HTR-8/SVneo (cell line): ENCODE results near the gene GTF3C5.
"Not testable (repeated sequence)": the region's sequence is repeated elsewhere in the genome, so short reads cannot be mapped to it uniquely, and the experiment has no call there.

Experiments used
- DNase-seq: peaks from one replicate; pipeline ENCODE4 v3.0.0; 2011; ENCODE audit warnings: low spot score, mixed read lengths; ENCODE audit not compliant: insufficient read length
- FAIRE-seq: peaks from 2 replicates; lab custom pipeline; 2011; peaks lifted over from hg19 to GRCh38; lab: Jason Lieb, UNC

GTF3C5 gene

GRCh38 chr9:133026426-133026825 lies 4.4 kb upstream of the GTF3C5 start:
- FAIRE-seq (no peak), DNase-seq (no peak)

- no peak for FAIRE-seq
- DNase-seq = no peak
Measured at GRCh38 chr9:133027134-133027533, 3.7 kb upstream of the GTF3C5 start.

- DNase-seq = no peak
- no peak for FAIRE-seq
Measured at GRCh38 chr9:133028221-133028620, 2.6 kb upstream of the GTF3C5 start.

- FAIRE-seq (no peak), DNase-seq (no peak)
Measured at GRCh38 chr9:133029994-133030316, 842 bp upstream of the GTF3C5 start.

GRCh38 chr9:133031130-133031422 lies 279 bp downstream of the GTF3C5 start:
- no peak for DNase-seq
- FAIRE-seq = no peak

- FAIRE-seq (no peak), DNase-seq (no peak)
Measured at GRCh38 chr9:133031496-133031911, 707 bp downstream of the GTF3C5 start.

GRCh38 chr9:133032171-133032570 lies 1.4 kb downstream of the GTF3C5 start:
- no peak for DNase-seq
- FAIRE-seq = no peak

- FAIRE-seq = no peak
- DNase-seq = no peak
Measured at GRCh38 chr9:133035669-133036068, 4.9 kb downstream of the GTF3C5 start.

GRCh38 chr9:133037775-133038515 lies 7.1 kb downstream of the GTF3C5 start:
- no peak for DNase-seq
- no peak for FAIRE-seq

- FAIRE-seq, DNase-seq: not testable (repeated sequence)
Measured at GRCh38 chr9:133040892-133041479, 10.2 kb downstream of the GTF3C5 start.

- FAIRE-seq = no peak
- no peak for DNase-seq
Measured at GRCh38 chr9:133041958-133042357, 11.2 kb downstream of the GTF3C5 start.

GRCh38 chr9:133042676-133043075 lies 11.9 kb downstream of the GTF3C5 start:
- FAIRE-seq = no peak
- no peak for DNase-seq

- DNase-seq (no peak), FAIRE-seq (no peak)
Measured at GRCh38 chr9:133043449-133044035, 12.7 kb downstream of the GTF3C5 start.

GRCh38 chr9:133044125-133044524 lies 13.3 kb downstream of the GTF3C5 start:
- FAIRE-seq (no peak), DNase-seq (no peak)

GRCh38 chr9:133044661-133045060 lies 13.9 kb downstream of the GTF3C5 start:
- DNase-seq = no peak

GRCh38 chr9:133045132-133045531 lies 14.3 kb downstream of the GTF3C5 start:
- no peak for FAIRE-seq
- DNase-seq = no peak

More at GRCh38 chr9:133044661-133045060, 13.9 kb downstream of the GTF3C5 start:
- FAIRE-seq = no peak

GRCh38 chr9:133046196-133046899 lies 15.6 kb downstream of the GTF3C5 start:
- DNase-seq (no peak), FAIRE-seq (no peak)

GRCh38 chr9:133046900-133047295 lies 16.1 kb downstream of the GTF3C5 start:
- DNase-seq (no peak), FAIRE-seq (no peak)

GRCh38 chr9:133048595-133048994 lies 17.8 kb downstream of the GTF3C5 start:
- DNase-seq (peak; percentile 34), FAIRE-seq (no peak)

GRCh38 chr9:133049043-133049442 lies 18.2 kb downstream of the GTF3C5 start:
- FAIRE-seq = no peak
- no peak for DNase-seq

GRCh38 chr9:133050142-133050541 lies 19.3 kb downstream of the GTF3C5 start:
- no peak for DNase-seq
- no peak for FAIRE-seq
